ENCODE measurements around the gene FGD3. TPM values are rescaled to one million over a fixed set of nuclear protein-coding genes. Genes with fewer than 3 reads are reported as not detected.

Gene FGD3
- total and polyA plus RNA-seq, 2 experiments from 2014 or later = not detected

DNA sequence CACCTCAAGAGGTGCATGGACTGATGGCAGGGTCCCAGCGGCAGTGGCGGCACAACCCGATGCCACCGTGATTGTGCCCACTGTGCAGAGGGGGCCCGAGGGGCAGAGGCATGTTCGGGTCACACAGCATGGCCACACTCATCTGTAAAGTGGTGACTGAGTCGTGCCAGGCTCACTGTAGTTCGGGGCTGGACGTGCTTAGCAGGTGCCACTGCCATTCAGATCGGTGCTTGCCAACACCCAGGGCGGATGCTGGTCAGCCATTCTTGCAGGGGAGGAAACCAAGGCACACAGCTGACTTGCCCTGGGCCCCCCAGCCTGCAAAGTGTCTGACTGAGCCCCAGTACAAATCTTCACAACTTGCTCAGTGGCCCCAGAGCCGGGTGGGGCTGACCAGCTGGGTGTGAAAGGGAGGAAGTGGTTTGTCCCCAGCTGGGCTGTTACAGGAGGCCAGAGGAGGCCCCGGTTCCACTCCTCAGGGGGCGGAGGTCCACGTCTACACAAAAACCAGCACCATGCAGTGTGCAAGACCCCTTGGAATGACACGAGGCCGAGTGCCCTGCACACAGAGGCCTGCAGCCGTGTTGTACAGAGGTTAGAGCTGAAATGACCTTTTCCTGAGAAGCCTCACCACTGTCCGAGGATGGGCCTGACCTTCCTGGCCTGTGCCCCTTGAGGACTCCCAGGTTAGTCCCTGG, 17.9 kb downstream of the FGD3 start:
- in situ Hi-C loops (cut with MboI) = no loop called here
- no peaks in the 10 kb centered on the region for H3K27me3 ChIP-seq (replicated peaks; ENCODE audit: insufficient read depth)
- H3K27ac ChIP-seq = no peak overlapping the region
- no peak overlapping the region for H3K4me3 ChIP-seq
- no peaks in the 10 kb centered on the region for H3F3A ChIP-seq (ENCODE audit: insufficient read depth)
- no peaks in the 10 kb centered on the region for H3K79me2 ChIP-seq (ENCODE audit: insufficient read depth)
- no peaks in the 10 kb centered on the region for H4K20me1 ChIP-seq (ENCODE audit: insufficient read depth)
- no peak overlapping the region for H3K9ac ChIP-seq
- no peaks in the 10 kb centered on the region for H3K9me3 ChIP-seq (ENCODE audit: low read depth)
- H3K9me2 ChIP-seq (ENCODE audit: insufficient read depth) = no peaks in the 10 kb centered on the region
- H3K4me1 ChIP-seq (ENCODE audit: insufficient read depth) = no peaks in the 10 kb centered on the region
- WGBS, 2 experiments (ENCODE audit: low coverage in 1 of 2, low lambda C conversion rate in 2 of 2, missing lambda C conversion rate in 2 of 2) = 61 to 66% methylated on average over 17 to 19 of the region's 19 CpGs
- H2AFZ ChIP-seq = no peak overlapping the region
- TF ChIP-seq EZH2 (IDR thresholded peaks at IDR 0.05; ENCODE audit: insufficient read depth, poor library complexity, severe bottlenecking) = no peak
- no peak for TF ChIP-seq EZH2phosphoT487 (IDR thresholded peaks at IDR 0.05; ENCODE audit: insufficient read depth, low read depth)
- H3K4me2 ChIP-seq (ENCODE audit: unreplicated experiment) = no peak overlapping the region
- no peaks in the 10 kb centered on the region for H3K36me3 ChIP-seq (ENCODE audit: low read depth)
- DNase-seq = no peak

DNA sequence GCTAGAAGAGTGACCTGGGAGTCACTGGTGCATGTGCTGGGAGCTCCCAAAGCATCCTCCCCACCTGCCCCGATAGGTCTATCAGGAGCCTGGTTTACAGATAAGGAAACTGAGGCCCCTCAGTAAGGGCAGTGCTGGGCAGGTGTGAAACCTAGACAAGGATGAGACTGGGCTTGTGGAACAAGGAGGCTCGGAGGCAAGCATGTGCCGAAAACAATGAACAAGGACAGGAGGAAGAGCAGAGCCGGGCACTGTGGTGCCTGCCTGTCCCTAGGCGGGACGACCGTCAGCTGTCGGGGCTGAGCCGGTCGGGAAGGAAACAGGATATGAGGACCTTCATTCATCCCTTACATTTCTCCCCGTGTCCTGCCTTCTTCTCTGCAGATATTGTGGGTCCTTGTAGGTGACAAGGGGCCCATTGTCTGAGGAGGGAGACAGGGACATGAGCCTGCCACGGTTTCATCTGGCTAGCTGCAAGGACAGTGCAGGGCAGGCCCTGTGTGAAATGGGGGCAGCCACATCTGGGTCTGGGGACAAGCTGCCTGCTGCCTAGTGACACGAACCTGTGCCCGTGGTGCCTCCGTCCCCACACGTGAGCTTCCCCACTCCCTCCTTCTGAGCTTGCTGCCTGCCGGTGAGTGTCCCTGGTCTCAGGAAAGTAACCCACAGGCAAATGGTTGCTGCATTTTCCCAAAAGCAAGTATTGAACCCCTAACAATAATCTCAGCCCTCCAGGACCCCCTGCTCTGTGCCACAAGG, 18.6 kb downstream of the FGD3 start:
- no peaks in the 10 kb centered on the region for H3K9me3 ChIP-seq (ENCODE audit: low read depth)
- H3K79me2 ChIP-seq (ENCODE audit: insufficient read depth) = no peaks in the 10 kb centered on the region
- no peaks in the 10 kb centered on the region for H3K4me1 ChIP-seq (ENCODE audit: insufficient read depth)
- no peaks in the 10 kb centered on the region for H3K27me3 ChIP-seq (replicated peaks; ENCODE audit: insufficient read depth)
- H3K36me3 ChIP-seq (ENCODE audit: low read depth) = no peaks in the 10 kb centered on the region
- no peak overlapping the region for H3K4me2 ChIP-seq (ENCODE audit: unreplicated experiment)
- no peak overlapping the region for H3K27ac ChIP-seq
- no peak overlapping the region for H3K9ac ChIP-seq
- no peak overlapping the region for H2AFZ ChIP-seq
- no peaks in the 10 kb centered on the region for H4K20me1 ChIP-seq (ENCODE audit: insufficient read depth)
- H3K4me3 ChIP-seq = no peak overlapping the region
- no peaks in the 10 kb centered on the region for H3K9me2 ChIP-seq (ENCODE audit: insufficient read depth)
- no peaks in the 10 kb centered on the region for H3F3A ChIP-seq (ENCODE audit: insufficient read depth)
- DNase-seq = no peak
- WGBS, 2 experiments (ENCODE audit: low coverage in 1 of 2, low lambda C conversion rate in 2 of 2, missing lambda C conversion rate in 2 of 2) = 71 to 80% methylated on average over 17 of the region's 17 CpGs
- TF ChIP-seq EZH2phosphoT487 (IDR thresholded peaks at IDR 0.05; ENCODE audit: insufficient read depth, low read depth) (no peak), EZH2 (IDR thresholded peaks at IDR 0.05; ENCODE audit: insufficient read depth, poor library complexity, severe bottlenecking) (no peak)
- in situ Hi-C loops (cut with MboI) = no loop called here

DNA sequence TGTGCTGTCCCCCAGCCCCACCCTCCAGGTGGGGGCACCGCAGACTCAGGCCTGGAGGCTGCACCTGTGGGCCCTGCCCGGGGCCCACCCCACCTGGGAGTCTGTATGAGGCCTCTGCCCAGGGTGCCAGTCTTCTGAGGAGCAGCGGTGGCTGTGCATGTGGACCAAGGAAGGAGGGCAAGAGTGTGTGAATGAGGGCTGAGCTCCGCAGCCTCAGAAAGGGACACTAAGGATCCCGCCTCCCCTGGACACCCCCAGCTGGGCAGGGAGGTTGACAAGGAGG, 19.1 kb downstream of the FGD3 start:
- in situ Hi-C loops (cut with MboI) = no loop called here
- DNase-seq = no peak
- H3K9me3 ChIP-seq (ENCODE audit: low read depth) = no peaks in the 10 kb centered on the region
- no peaks in the 10 kb centered on the region for H3K9me2 ChIP-seq (ENCODE audit: insufficient read depth)
- no peaks in the 10 kb centered on the region for H3K27me3 ChIP-seq (replicated peaks; ENCODE audit: insufficient read depth)
- no peaks in the 10 kb centered on the region for H3F3A ChIP-seq (ENCODE audit: insufficient read depth)
- no peak overlapping the region for H3K4me3 ChIP-seq
- TF ChIP-seq EZH2phosphoT487 (IDR thresholded peaks at IDR 0.05; ENCODE audit: insufficient read depth, low read depth) = no peak
- TF ChIP-seq EZH2 (IDR thresholded peaks at IDR 0.05; ENCODE audit: insufficient read depth, poor library complexity, severe bottlenecking) = no peak
- no peaks in the 10 kb centered on the region for H3K4me1 ChIP-seq (ENCODE audit: insufficient read depth)
- H3K9ac ChIP-seq = no peak overlapping the region
- H3K4me2 ChIP-seq (ENCODE audit: unreplicated experiment) = no peak overlapping the region
- no peaks in the 10 kb centered on the region for H3K36me3 ChIP-seq (ENCODE audit: low read depth)
- no peak overlapping the region for H2AFZ ChIP-seq
- H3K27ac ChIP-seq = no peak overlapping the region
- H3K79me2 ChIP-seq (ENCODE audit: insufficient read depth) = no peaks in the 10 kb centered on the region
- WGBS, 2 experiments (ENCODE audit: low coverage in 1 of 2, low lambda C conversion rate in 2 of 2, missing lambda C conversion rate in 2 of 2) = 54 to 57% methylated on average over 5 of the region's 5 CpGs
- no peaks in the 10 kb centered on the region for H4K20me1 ChIP-seq (ENCODE audit: insufficient read depth)

DNA sequence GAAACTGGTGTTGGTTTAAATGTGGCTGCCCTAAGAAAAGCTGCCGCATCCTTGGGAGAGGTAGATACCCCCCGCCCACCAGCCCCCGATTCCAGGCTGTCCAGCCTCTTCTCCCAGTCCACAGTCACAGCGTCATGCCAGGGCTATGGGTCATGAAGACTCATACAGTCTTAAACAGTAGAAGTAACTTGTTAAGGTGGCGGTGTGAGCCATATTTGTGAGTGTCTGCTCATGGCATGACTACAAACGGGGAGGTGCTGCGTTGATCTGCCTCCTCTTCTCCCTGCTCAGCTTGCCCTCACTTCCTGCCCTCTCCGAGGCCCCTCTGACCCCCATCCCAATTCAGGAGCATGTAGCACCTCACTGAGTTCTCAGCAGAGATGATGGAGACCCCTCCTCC, 20.8 kb downstream of the FGD3 start:
- TF ChIP-seq EZH2 (IDR thresholded peaks at IDR 0.05; ENCODE audit: insufficient read depth, poor library complexity, severe bottlenecking) = no peak
- TF ChIP-seq EZH2phosphoT487 (IDR thresholded peaks at IDR 0.05; ENCODE audit: insufficient read depth, low read depth) = no peak
- H2AFZ ChIP-seq = no peak overlapping the region
- H3K27me3 ChIP-seq (replicated peaks; ENCODE audit: insufficient read depth) = no peaks in the 10 kb centered on the region
- 65 to 69% methylated on average over 8 of the region's 8 CpGs for WGBS, 2 experiments (ENCODE audit: low coverage in 1 of 2, low lambda C conversion rate in 2 of 2, missing lambda C conversion rate in 2 of 2)
- no peaks in the 10 kb centered on the region for H3K4me1 ChIP-seq (ENCODE audit: insufficient read depth)
- H3K9ac ChIP-seq = no peak overlapping the region
- H3K79me2 ChIP-seq (ENCODE audit: insufficient read depth) = no peaks in the 10 kb centered on the region
- no peaks in the 10 kb centered on the region for H3F3A ChIP-seq (ENCODE audit: insufficient read depth)
- no peaks in the 10 kb centered on the region for H3K36me3 ChIP-seq (ENCODE audit: low read depth)
- no peak overlapping the region for H3K4me3 ChIP-seq
- no peaks in the 10 kb centered on the region for H3K9me2 ChIP-seq (ENCODE audit: insufficient read depth)
- DNase-seq = no peak
- H3K27ac ChIP-seq = no peak overlapping the region
- H3K9me3 ChIP-seq (ENCODE audit: low read depth) = no peaks in the 10 kb centered on the region
- in situ Hi-C loops (cut with MboI) = no loop called here
- no peaks in the 10 kb centered on the region for H4K20me1 ChIP-seq (ENCODE audit: insufficient read depth)
- no peak overlapping the region for H3K4me2 ChIP-seq (ENCODE audit: unreplicated experiment)
